HEK293 (cell line): ENCODE results near the gene TBC1D4.
A peak's percentile ranks its signal among the peaks of the same experiment; 100 is the strongest.

ENCODE experiments used
- CTCF ChIA-PET: fragments of 350-600 bp; formaldehyde crosslinking; extraction: SDS; loops from one replicate; lab custom pipeline; 2021; ENCODE audit warnings: antibody characterized with exemption; lab: Yijun Ruan, JAX
- POLR2A ChIA-PET: fragments of 300-600 bp; formaldehyde crosslinking; extraction: SDS; loops from one replicate; lab custom pipeline; 2020; ENCODE audit warnings: antibody characterized with exemption, inconsistent platforms; lab: Yijun Ruan, JAX
- H3K27ac ChIP-seq: fragments of 200-500 bp; sonication (Bioruptor generic); 2 replicates; pipeline ENCODE4 v1.5.1; 2014; ENCODE audit warnings: low read depth, low read length, control low read depth, inconsistent platforms; ENCODE audit errors: extremely low read depth
- H3K36me3 ChIP-seq, 2 experiments: fragments of 200-500 bp in 1 of 2; sonication (Bioruptor generic) in 1 of 2; 1 replicate in 1 of 2; 2 replicates in 1 of 2; pipeline ENCODE4 v1.5.1; 2014 to 2017; ENCODE audit warnings: inconsistent platforms in 2 of 2, low read length in 2 of 2; ENCODE audit not compliant: control insufficient read depth in 2 of 2, insufficient read depth in 1 of 2
- H3K4me1 ChIP-seq: fragments of 200-500 bp; sonication (Bioruptor generic); 2 replicates; pipeline ENCODE4 v1.5.1; 2014; ENCODE audit warnings: mild to moderate bottlenecking, low read length, inconsistent platforms; ENCODE audit not compliant: control insufficient read depth, insufficient read depth
- H3K4me3 ChIP-seq: 2 replicates; pipeline ENCODE4 v1.5.1; 2011; ENCODE audit warnings: low read depth, mild to moderate bottlenecking, control low read depth, low read length, moderate library complexity
- H3K9me3 ChIP-seq: fragments of 200-500 bp; sonication (Bioruptor generic); 2 replicates; pipeline ENCODE4 v1.5.1; 2014; ENCODE audit warnings: low read depth, low read length, inconsistent platforms; ENCODE audit not compliant: control insufficient read depth, insufficient read depth
- BCL11B ChIP-seq: fragments of 450-650 bp; formaldehyde crosslinking; IDR thresholded peaks from 2 replicates; pipeline ENCODE4 v1.5.1; 2016; ENCODE audit warnings: low read depth, missing biosample characterization, missing genetic modification characterization
- FEZF1 ChIP-seq: fragments of 450-650 bp; formaldehyde crosslinking; IDR thresholded peaks from 2 replicates; pipeline ENCODE4 v1.5.1; 2016; ENCODE audit warnings: missing biosample characterization, missing genetic modification characterization
- TRIM28 ChIP-seq: IDR thresholded peaks from 2 replicates; pipeline ENCODE4 v1.6.1; 2011; ENCODE audit warnings: low read length, control low read depth, borderline replicate concordance
- ZBTB17 ChIP-seq: fragments of 450-650 bp; formaldehyde crosslinking; IDR thresholded peaks from 2 replicates; pipeline ENCODE4 v1.5.1; 2016; ENCODE audit warnings: missing biosample characterization, missing genetic modification characterization
- ZEB2 ChIP-seq: fragments of 450-650 bp; formaldehyde crosslinking; IDR thresholded peaks from 2 replicates; pipeline ENCODE4 v1.5.1; 2016; ENCODE audit warnings: missing biosample characterization, missing genetic modification characterization
- ZNF184 ChIP-seq: fragments of 450-650 bp; IDR thresholded peaks from 2 replicates; pipeline ENCODE4 v1.5.1; 2018; ENCODE audit warnings: missing biosample characterization, mild to moderate bottlenecking, missing genetic modification characterization
- ZNF514 ChIP-seq: fragments of 450-650 bp; formaldehyde crosslinking; IDR thresholded peaks from 2 replicates; pipeline ENCODE4 v1.5.1; 2016; ENCODE audit warnings: missing biosample characterization, missing genetic modification characterization
- ZNF596 ChIP-seq: fragments of 450-650 bp; IDR thresholded peaks from 2 replicates; pipeline ENCODE4 v1.5.0; 2018; ENCODE audit warnings: missing biosample characterization, mild to moderate bottlenecking, missing genetic modification characterization, moderate library complexity
- ZNF776 ChIP-seq: fragments of 450-650 bp; formaldehyde crosslinking; IDR thresholded peaks from 2 replicates; pipeline ENCODE4 v1.5.0; 2017; ENCODE audit warnings: missing biosample characterization, missing genetic modification characterization, borderline replicate concordance
- TF ChIP-seq, protein P1 (sequence below): fragments of 450-650 bp; formaldehyde crosslinking; IDR thresholded peaks from 2 replicates; pipeline ENCODE4 v1.5.1; 2016; ENCODE audit warnings: missing biosample characterization, missing genetic modification characterization
- TF ChIP-seq, protein P2 (sequence below): fragments of 450-650 bp; IDR thresholded peaks from 2 replicates; pipeline ENCODE4 v1.5.1; 2018; ENCODE audit warnings: missing biosample characterization, missing genetic modification characterization

Gene TBC1D4

DNA sequence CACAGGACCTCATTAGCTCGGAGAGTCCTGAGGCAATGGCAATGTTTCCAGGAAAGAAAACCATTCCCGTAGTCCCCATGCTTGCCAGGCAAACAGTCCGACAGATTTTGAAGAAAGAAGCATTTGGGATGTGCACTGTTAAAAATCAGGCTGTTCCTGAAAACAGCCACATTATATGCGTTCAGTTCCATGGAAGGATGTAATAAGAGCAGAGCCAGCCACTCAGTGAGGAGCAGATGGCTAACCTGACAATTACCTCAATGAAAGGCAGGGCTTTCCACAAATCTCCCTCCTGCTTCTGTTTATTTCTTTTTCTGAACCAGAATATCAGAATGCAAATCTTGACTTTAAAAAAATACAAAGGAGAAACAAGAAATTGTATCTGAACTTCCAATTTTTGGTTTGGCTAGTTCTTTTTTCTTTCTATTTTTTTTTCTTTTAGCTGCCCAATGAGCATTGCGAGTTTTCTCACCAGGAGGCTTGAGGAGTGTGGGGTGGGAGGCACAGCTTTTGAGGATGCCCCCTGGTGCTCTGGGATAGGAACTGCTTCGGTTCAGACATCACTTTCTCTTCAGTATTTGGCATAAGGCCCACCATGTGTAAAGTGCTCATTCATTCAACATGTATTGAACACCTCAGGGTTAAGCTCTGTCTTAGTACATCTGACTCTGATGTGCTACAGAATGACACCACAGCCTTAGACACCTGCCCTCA lies 124.2 kb downstream of the TBC1D4 start (continued):
- TF ChIP-seq ZNF776 (no peak), ZNF514 (tag by site-specific recombination) (no peak)

DNA sequence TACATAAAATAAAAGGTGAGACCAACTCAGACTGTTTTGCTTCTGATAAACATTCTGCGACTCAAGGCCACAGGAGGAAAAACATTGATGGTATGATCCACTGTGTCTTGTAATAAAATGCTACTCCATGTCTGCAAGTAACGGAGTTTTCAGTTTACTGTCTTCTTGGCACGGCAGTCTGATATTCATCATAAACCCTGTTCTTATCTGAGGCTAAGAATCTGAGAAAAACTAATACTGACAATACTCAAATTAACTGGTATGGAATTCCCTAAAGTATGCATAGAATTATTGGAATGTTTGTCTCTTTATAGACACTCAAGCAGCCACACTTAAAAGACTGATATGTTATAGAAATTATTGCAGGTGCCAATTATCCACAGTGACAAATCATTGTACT lies 125.5 kb downstream of the TBC1D4 start:
- CTCF ChIA-PET, result no interaction called here
- peaks cover 0 to 15% of the 10 kb centered on the region in 2 experiments; a peak in 1 of 3 replicates for H3K36me3 ChIP-seq
- no peaks in the 10 kb centered on the region for H3K9me3 ChIP-seq
- H3K4me1 ChIP-seq, result no peaks in the 10 kb centered on the region
- no peak overlapping the region for H3K27ac ChIP-seq
- POLR2A ChIA-PET, result no interaction called here
- no peak overlapping the region for H3K4me3 ChIP-seq
- TF ChIP-seq ZBTB17 (tag by site-specific recombination), result no peak
- TF ChIP-seq, protein P1, sequence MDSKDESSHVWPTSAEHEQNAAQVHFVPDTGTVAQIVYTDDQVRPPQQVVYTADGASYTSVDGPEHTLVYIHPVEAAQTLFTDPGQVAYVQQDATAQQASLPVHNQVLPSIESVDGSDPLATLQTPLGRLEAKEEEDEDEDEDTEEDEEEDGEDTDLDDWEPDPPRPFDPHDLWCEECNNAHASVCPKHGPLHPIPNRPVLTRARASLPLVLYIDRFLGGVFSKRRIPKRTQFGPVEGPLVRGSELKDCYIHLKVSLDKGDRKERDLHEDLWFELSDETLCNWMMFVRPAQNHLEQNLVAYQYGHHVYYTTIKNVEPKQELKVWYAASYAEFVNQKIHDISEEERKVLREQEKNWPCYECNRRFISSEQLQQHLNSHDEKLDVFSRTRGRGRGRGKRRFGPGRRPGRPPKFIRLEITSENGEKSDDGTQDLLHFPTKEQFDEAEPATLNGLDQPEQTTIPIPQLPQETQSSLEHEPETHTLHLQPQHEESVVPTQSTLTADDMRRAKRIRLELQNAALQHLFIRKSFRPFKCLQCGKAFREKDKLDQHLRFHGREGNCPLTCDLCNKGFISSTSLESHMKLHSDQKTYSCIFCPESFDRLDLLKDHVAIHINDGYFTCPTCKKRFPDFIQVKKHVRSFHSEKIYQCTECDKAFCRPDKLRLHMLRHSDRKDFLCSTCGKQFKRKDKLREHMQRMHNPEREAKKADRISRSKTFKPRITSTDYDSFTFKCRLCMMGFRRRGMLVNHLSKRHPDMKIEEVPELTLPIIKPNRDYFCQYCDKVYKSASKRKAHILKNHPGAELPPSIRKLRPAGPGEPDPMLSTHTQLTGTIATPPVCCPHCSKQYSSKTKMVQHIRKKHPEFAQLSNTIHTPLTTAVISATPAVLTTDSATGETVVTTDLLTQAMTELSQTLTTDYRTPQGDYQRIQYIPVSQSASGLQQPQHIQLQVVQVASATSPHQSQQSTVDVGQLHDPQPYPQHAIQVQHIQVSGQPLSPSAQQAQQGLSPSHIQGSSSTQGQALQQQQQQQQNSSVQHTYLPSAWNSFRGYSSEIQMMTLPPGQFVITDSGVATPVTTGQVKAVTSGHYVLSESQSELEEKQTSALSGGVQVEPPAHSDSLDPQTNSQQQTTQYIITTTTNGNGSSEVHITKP (tag by site-specific recombination), result peak; percentile 55
- TF ChIP-seq TRIM28, result no peak
- TF ChIP-seq ZEB2 (tag by site-specific recombination), result no peak

DNA sequence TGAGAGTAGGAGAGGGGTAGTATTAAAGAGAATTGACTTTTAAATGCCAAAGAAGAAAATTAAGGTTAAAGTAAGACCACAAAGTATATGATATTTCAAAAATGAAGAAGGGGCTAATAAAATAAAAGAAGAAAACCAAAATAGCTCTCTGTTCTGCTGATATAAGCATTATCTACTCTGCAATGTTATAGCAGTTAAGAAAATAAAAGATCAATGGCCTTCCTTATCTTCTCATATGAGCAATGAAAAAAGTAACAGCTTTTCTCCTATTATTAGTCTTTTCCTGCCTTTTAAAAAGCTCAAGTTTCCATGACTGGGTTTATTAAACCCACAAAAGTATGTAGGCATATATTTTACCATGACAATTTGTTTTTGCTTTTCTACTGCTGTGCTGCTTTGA lies 126.4 kb downstream of the TBC1D4 start:
- CTCF ChIA-PET, result no interaction called here
- TF ChIP-seq FEZF1 (tag by site-specific recombination), result peak; percentile 69
- no peak for TF ChIP-seq ZNF184 (tag by site-specific recombination)
- no peak for TF ChIP-seq BCL11B
- TF ChIP-seq, protein P2, sequence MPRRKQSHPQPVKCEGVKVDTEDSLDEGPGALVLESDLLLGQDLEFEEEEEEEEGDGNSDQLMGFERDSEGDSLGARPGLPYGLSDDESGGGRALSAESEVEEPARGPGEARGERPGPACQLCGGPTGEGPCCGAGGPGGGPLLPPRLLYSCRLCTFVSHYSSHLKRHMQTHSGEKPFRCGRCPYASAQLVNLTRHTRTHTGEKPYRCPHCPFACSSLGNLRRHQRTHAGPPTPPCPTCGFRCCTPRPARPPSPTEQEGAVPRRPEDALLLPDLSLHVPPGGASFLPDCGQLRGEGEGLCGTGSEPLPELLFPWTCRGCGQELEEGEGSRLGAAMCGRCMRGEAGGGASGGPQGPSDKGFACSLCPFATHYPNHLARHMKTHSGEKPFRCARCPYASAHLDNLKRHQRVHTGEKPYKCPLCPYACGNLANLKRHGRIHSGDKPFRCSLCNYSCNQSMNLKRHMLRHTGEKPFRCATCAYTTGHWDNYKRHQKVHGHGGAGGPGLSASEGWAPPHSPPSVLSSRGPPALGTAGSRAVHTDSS (tag by site-specific recombination), result no peak
- Histone ChIP-seq H3K9me3 (no peaks in the 10 kb centered on the region), H3K4me3 (no peak overlapping the region), H3K27ac (no peak overlapping the region), H3K4me1 (no peaks in the 10 kb centered on the region), H3K36me3 (peaks cover 0 to 15% of the 10 kb centered on the region in 2 experiments; a peak in 1 of 3 replicates)
- POLR2A ChIA-PET, result no interaction called here

DNA sequence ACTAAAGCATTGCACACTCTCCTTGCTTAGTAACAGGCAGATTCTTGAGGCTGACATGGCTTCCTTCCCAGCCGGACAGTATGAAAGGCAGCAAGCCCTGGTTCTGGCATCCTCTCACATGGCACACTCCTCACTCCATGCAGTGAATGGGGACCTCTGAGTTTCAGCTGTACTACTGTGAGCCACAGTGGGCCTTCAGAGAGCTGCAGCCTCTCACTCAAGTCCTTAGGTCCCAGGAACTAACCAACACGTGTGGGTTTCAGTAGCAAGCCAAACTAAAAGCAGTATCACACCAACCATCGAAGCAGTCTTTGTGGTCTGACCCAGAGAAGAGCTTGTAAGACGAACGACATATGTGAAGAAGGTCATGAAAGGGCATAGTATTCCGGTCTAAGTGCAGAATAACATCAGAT lies 128.2 kb downstream of the TBC1D4 start:
- Histone ChIP-seq H3K9me3 (no peaks in the 10 kb centered on the region), H3K27ac (no peak overlapping the region), H3K36me3 (peaks cover 0 to 15% of the 10 kb centered on the region in 2 experiments; a peak in 1 of 3 replicates), H3K4me1 (no peaks in the 10 kb centered on the region), H3K4me3 (no peak overlapping the region)
- CTCF ChIA-PET, result no interaction called here
- TF ChIP-seq ZNF596 (no peak), TRIM28 (peak; percentile 81; the same call in 1 of the 2 replicates)
- POLR2A ChIA-PET, result no interaction called here
